Stimulated activated CD4-positive, alpha-beta T cell treated with anti-CD3 and anti-CD28 coated beads, Interleukin-1b, Interleukin-23, amount 100 ng/mL, for 24 hours (primary cell): ENCODE results near the gene MPZL3.
"Not testable (repeated sequence)": the region's sequence is repeated elsewhere in the genome, so short reads cannot be mapped to it uniquely, and the experiment has no call there.

Source experiments
- DNase-seq, 4 experiments: peaks; one replicate each; pipeline ENCODE4 v3.0.0-alpha.2; 2020; ENCODE audit warnings: low read depth in 4 of 4, low spot score in 1 of 4

The MPZL3 gene

GRCh38 chr11:118213201-118213600 is 39.0 kb downstream of the MPZL3 start:
- DNase-seq, result no peak

GRCh38 chr11:118212781-118213191 is 39.4 kb downstream of the MPZL3 start:
- no peak for DNase-seq

GRCh38 chr11:118212131-118212725 is 39.9 kb downstream of the MPZL3 start:
- no peak for DNase-seq

- DNase-seq, result no peak
Measured at GRCh38 chr11:118211006-118211405, 41.2 kb downstream of the MPZL3 start.

- no peak for DNase-seq
Measured at GRCh38 chr11:118210323-118210722, 41.8 kb downstream of the MPZL3 start.

GRCh38 chr11:118209033-118209432 is 43.1 kb downstream of the MPZL3 start:
- DNase-seq, result no peak

- DNase-seq, result no peak
Measured at GRCh38 chr11:118207079-118207478, 45.1 kb downstream of the MPZL3 start.

GRCh38 chr11:118206391-118207031 is 45.7 kb downstream of the MPZL3 start:
- DNase-seq, result no peak

GRCh38 chr11:118205606-118206378 is 46.4 kb downstream of the MPZL3 start:
- no peak for DNase-seq

GRCh38 chr11:118202599-118203422 is 49.4 kb downstream of the MPZL3 start:
- DNase-seq, result peak in 1 of 4 experiments; percentile 41

- DNase-seq, result no peak
Measured at GRCh38 chr11:118201966-118202365, 50.2 kb downstream of the MPZL3 start.

- DNase-seq, result peak in 1 of 4 experiments; percentile 43
Measured at GRCh38 chr11:118200901-118201680, 51.1 kb downstream of the MPZL3 start.

- DNase-seq, result no peak
Measured at GRCh38 chr11:118200497-118200896, 51.7 kb downstream of the MPZL3 start.

GRCh38 chr11:118199135-118199534 is 53.0 kb downstream of the MPZL3 start:
- DNase-seq, result no peak

- peak; percentile 73 to 80 (median 78) for DNase-seq
Measured at GRCh38 chr11:118198370-118198769, 53.8 kb downstream of the MPZL3 start.

GRCh38 chr11:118194835-118195627 is 57.1 kb downstream of the MPZL3 start:
- no peak for DNase-seq

- DNase-seq, result no peak
Measured at GRCh38 chr11:118193910-118194566, 58.1 kb downstream of the MPZL3 start.

- DNase-seq, result not testable (repeated sequence)
Measured at GRCh38 chr11:118192817-118193216, 59.3 kb downstream of the MPZL3 start.

- not testable (repeated sequence) for DNase-seq
Measured at GRCh38 chr11:118190942-118191506, 61.1 kb downstream of the MPZL3 start.
